A549 (cell line): ENCODE measurements around the gene SORT1.

Source experiments
- CBX8 ChIP-seq: fragments of 200-600 bp; sonication (generic); IDR thresholded peaks from 2 replicates; pipeline ENCODE4 v1.6.1; 2016
- CEBPB ChIP-seq, 2 experiments: fragments of >200 bp in 1 of 2; sonication (Bioruptor Twin) in 1 of 2; formaldehyde crosslinking in 1 of 2; IDR thresholded peaks; 2 replicates each; pipeline ENCODE4 v1.6.1; 2012 to 2016
- EHMT2 ChIP-seq: fragments of 200-600 bp; sonication (generic); IDR thresholded peaks from 2 replicates; pipeline ENCODE4 v1.6.1; 2016; ENCODE audit warnings: antibody characterized with exemption, low read depth, mild to moderate bottlenecking, moderate library complexity
- EP300 ChIP-seq, 2 experiments: fragments of >200 bp; sonication (Bioruptor Twin); formaldehyde crosslinking; IDR thresholded peaks; 2 replicates in 1 of 2; 3 replicates in 1 of 2; pipeline ENCODE4 v1.6.1; 2016 to 2017
- HDAC2 ChIP-seq: fragments of 200-600 bp; sonication (generic); IDR thresholded peaks from 2 replicates; pipeline ENCODE4 v1.6.1; 2016
- KDM5A ChIP-seq: fragments of 200-600 bp; sonication (generic); IDR thresholded peaks from 2 replicates; pipeline ENCODE4 v1.6.1; 2016; ENCODE audit warnings: antibody characterized with exemption, mild to moderate bottlenecking
- NR3C1 ChIP-seq: fragments of >200 bp; sonication (Bioruptor Twin); formaldehyde crosslinking; IDR thresholded peaks from 3 replicates; pipeline ENCODE4 v1.6.1; 2017
- POLR2A ChIP-seq: IDR thresholded peaks from 2 replicates; pipeline ENCODE4 v1.6.1; 2012; ENCODE audit warnings: mild to moderate bottlenecking, low read length
- POLR2AphosphoS2 ChIP-seq: conservative IDR thresholded peaks from 2 replicates; pipeline ENCODE4 v1.6.1; 2012; ENCODE audit warnings: low read length, improper control_type of control experiment, inconsistent platforms
- RAD21 ChIP-seq, 2 experiments: fragments of >200 bp in 1 of 2; sonication (Bioruptor Twin) in 1 of 2; formaldehyde crosslinking in 1 of 2; IDR thresholded peaks in 1 of 2; conservative IDR thresholded peaks in 1 of 2; 2 replicates in 1 of 2; 3 replicates in 1 of 2; pipeline ENCODE4 v1.6.1; 2012 to 2018; ENCODE audit warnings: inconsistent platforms in 1 of 2
- SMC3 ChIP-seq: fragments of >200 bp; sonication (Bioruptor Twin); formaldehyde crosslinking; IDR thresholded peaks from 3 replicates; pipeline ENCODE4 v1.6.1; 2018; ENCODE audit warnings: inconsistent platforms
- TF ChIP-seq, protein P1 (sequence below): fragments of >200 bp; sonication (Bioruptor Twin); formaldehyde crosslinking; IDR thresholded peaks from 3 replicates; pipeline ENCODE4 v1.5.1; 2016
- TF ChIP-seq, protein P2 (sequence below): fragments of 250-450 bp; sonication (Bioruptor Pico); IDR thresholded peaks from 2 replicates; pipeline ENCODE4 v1.5.0; 2021; ENCODE audit warnings: mild to moderate bottlenecking, moderate library complexity, borderline replicate concordance

DNA sequence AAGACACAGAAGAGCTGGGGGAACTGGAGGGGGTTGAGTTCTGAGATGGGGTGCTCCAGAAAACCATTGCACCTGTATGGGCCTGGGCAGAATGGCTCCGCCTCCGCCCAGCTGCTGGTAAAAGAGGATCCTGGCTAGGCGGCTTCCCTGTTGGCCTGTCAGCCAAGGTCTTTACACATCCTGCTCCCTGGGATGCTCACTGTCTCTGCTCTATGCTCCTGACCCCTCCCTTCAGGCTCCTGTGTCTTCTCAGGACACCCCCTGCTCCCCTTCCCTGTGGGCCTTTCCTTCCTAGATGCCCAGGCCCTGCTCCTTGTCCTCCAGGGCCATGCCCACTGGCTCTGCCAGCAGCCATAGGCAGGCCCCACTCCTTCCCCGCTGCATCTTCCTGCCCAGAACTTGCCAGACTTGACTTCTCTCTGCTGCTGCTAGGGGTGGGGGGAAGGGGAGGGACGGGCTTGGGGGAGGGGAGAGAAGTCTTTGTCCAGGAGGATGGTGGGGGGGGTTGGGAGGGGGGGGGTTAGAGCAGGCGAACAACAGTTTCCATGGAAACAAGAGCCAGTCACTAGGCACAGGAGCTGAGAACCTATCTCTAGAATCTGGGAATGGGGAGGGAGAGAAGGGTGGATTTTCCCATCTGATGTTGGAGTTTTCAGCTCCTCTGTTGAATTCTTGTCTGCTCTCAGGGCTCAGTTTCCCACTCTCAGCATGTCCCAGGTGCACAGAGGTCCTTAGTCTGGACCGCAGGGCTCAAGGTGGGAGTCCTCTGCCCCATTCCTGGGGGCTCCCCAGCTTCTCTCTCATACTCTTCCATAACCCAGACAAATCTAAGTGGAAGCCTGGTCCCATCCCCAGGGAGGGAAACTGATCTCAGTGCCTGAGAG, 137.8 kb downstream of the SORT1 start:
- no peak for TF ChIP-seq CEBPB (IDR thresholded peaks at IDR 0.05)
- TF ChIP-seq, protein P1, sequence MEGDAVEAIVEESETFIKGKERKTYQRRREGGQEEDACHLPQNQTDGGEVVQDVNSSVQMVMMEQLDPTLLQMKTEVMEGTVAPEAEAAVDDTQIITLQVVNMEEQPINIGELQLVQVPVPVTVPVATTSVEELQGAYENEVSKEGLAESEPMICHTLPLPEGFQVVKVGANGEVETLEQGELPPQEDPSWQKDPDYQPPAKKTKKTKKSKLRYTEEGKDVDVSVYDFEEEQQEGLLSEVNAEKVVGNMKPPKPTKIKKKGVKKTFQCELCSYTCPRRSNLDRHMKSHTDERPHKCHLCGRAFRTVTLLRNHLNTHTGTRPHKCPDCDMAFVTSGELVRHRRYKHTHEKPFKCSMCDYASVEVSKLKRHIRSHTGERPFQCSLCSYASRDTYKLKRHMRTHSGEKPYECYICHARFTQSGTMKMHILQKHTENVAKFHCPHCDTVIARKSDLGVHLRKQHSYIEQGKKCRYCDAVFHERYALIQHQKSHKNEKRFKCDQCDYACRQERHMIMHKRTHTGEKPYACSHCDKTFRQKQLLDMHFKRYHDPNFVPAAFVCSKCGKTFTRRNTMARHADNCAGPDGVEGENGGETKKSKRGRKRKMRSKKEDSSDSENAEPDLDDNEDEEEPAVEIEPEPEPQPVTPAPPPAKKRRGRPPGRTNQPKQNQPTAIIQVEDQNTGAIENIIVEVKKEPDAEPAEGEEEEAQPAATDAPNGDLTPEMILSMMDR, result no peak
- no peak for TF ChIP-seq CBX8
- TF ChIP-seq EP300 (IDR thresholded peaks at IDR 0.05), result no peak
- TF ChIP-seq KDM5A, result no peak
- no peak for TF ChIP-seq SMC3
- no peak for TF ChIP-seq RAD21 (conservative IDR thresholded peaks at IDR 0.05 in 1 of 2, IDR thresholded peaks at IDR 0.05 in 1 of 2)
- no peak for TF ChIP-seq HDAC2
- no peak for TF ChIP-seq POLR2A
- TF ChIP-seq NR3C1, result no peak
- TF ChIP-seq, protein P2, sequence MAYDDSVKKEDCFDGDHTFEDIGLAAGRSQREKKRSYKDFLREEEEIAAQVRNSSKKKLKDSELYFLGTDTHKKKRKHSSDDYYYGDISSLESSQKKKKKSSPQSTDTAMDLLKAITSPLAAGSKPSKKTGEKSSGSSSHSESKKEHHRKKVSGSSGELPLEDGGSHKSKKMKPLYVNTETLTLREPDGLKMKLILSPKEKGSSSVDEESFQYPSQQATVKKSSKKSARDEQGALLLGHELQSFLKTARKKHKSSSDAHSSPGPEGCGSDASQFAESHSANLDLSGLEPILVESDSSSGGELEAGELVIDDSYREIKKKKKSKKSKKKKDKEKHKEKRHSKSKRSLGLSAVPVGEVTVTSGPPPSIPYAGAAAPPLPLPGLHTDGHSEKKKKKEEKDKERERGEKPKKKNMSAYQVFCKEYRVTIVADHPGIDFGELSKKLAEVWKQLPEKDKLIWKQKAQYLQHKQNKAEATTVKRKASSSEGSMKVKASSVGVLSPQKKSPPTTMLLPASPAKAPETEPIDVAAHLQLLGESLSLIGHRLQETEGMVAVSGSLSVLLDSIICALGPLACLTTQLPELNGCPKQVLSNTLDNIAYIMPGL (CRISPR knock-in tag), result no peak
- no peak for TF ChIP-seq EHMT2
- no peak for TF ChIP-seq POLR2AphosphoS2
